ENCODE results near the gene MAST4.

Gene MAST4

GRCh38 chr5:67202828-67203227 lies 606.6 kb downstream of the MAST4 start:
- Histone ChIP-seq H3K27me3 (ENCODE audit: control insufficient read depth, insufficient read depth, low read length) (no peaks in the 10 kb centered on the region), H3K9me3 (ENCODE audit: control insufficient read depth, insufficient read depth, low read depth, low read length) (peaks cover 5% of the 10 kb centered on the region; the same call in 1 of the 2 replicates)

GRCh38 chr5:67203701-67204074 lies 607.5 kb downstream of the MAST4 start:
- Histone ChIP-seq H3K36me3 (ENCODE audit: control insufficient read depth, insufficient read depth, low read length) (no peaks in the 10 kb centered on the region), H3K4me3 (ENCODE audit: low read depth, low read length) (no peak overlapping the region), H3K27ac (ENCODE audit: low read depth, low read length) (no peak overlapping the region), H3K27me3 (ENCODE audit: control insufficient read depth, insufficient read depth, low read length) (no peaks in the 10 kb centered on the region), H3K9me3 (ENCODE audit: control insufficient read depth, insufficient read depth, low read depth, low read length) (peaks cover 5% of the 10 kb centered on the region; the same call in 1 of the 2 replicates), H3K4me1 (ENCODE audit: control insufficient read depth, insufficient read depth, low read length) (no peaks in the 10 kb centered on the region; the same call in 1 of the 2 replicates), H3K9ac (ENCODE audit: low read length) (no peak overlapping the region)

More at GRCh38 chr5:67202828-67203227, 606.6 kb downstream of the MAST4 start:
- H3K36me3 ChIP-seq (ENCODE audit: control insufficient read depth, insufficient read depth, low read length), result no peaks in the 10 kb centered on the region
- no peak overlapping the region for H3K9ac ChIP-seq (ENCODE audit: low read length)
- no peaks in the 10 kb centered on the region; the same call in 1 of the 2 replicates for H3K4me1 ChIP-seq (ENCODE audit: control insufficient read depth, insufficient read depth, low read length)
- no peak overlapping the region for H3K4me3 ChIP-seq (ENCODE audit: low read depth, low read length)
- no peak overlapping the region for H3K27ac ChIP-seq (ENCODE audit: low read depth, low read length)

- Histone ChIP-seq H3K27ac (ENCODE audit: low read depth, low read length) (no peak overlapping the region), H3K27me3 (ENCODE audit: control insufficient read depth, insufficient read depth, low read length) (no peaks in the 10 kb centered on the region), H3K9me3 (ENCODE audit: control insufficient read depth, insufficient read depth, low read depth, low read length) (peaks cover 5% of the 10 kb centered on the region; the same call in 1 of the 2 replicates), H3K9ac (ENCODE audit: low read length) (no peak overlapping the region), H3K4me1 (ENCODE audit: control insufficient read depth, insufficient read depth, low read length) (no peaks in the 10 kb centered on the region; the same call in 1 of the 2 replicates), H3K36me3 (ENCODE audit: control insufficient read depth, insufficient read depth, low read length) (no peaks in the 10 kb centered on the region), H3K4me3 (ENCODE audit: low read depth, low read length) (no peak overlapping the region)
These were observed 608.6 kb downstream of the MAST4 start for GRCh38 chr5:67204821-67205220.

- no peak overlapping the region for H3K9ac ChIP-seq (ENCODE audit: low read length)
- no peak overlapping the region for H3K4me3 ChIP-seq (ENCODE audit: low read depth, low read length)
- H3K9me3 ChIP-seq (ENCODE audit: control insufficient read depth, insufficient read depth, low read depth, low read length), result peaks cover 1% of the 10 kb centered on the region; the same call in 1 of the 2 replicates
- no peaks in the 10 kb centered on the region for H3K36me3 ChIP-seq (ENCODE audit: control insufficient read depth, insufficient read depth, low read length)
- H3K27me3 ChIP-seq (ENCODE audit: control insufficient read depth, insufficient read depth, low read length), result no peaks in the 10 kb centered on the region
- H3K4me1 ChIP-seq (ENCODE audit: control insufficient read depth, insufficient read depth, low read length), result no peaks in the 10 kb centered on the region; the same call in 1 of the 2 replicates
- H3K27ac ChIP-seq (ENCODE audit: low read depth, low read length), result no peak overlapping the region
These were observed 609.8 kb downstream of the MAST4 start for GRCh38 chr5:67205981-67206380.

- Histone ChIP-seq H3K9me3 (ENCODE audit: control insufficient read depth, insufficient read depth, low read depth, low read length) (no peaks in the 10 kb centered on the region), H3K36me3 (ENCODE audit: control insufficient read depth, insufficient read depth, low read length) (no peaks in the 10 kb centered on the region), H3K9ac (ENCODE audit: low read length) (no peak overlapping the region), H3K27me3 (ENCODE audit: control insufficient read depth, insufficient read depth, low read length) (no peaks in the 10 kb centered on the region), H3K4me3 (ENCODE audit: low read depth, low read length) (no peak overlapping the region), H3K27ac (ENCODE audit: low read depth, low read length) (no peak overlapping the region), H3K4me1 (ENCODE audit: control insufficient read depth, insufficient read depth, low read length) (no peaks in the 10 kb centered on the region; the same call in 1 of the 2 replicates)
These were observed 610.3 kb downstream of the MAST4 start for GRCh38 chr5:67206461-67206860.

GRCh38 chr5:67206929-67207328 lies 610.7 kb downstream of the MAST4 start:
- H3K4me3 ChIP-seq (ENCODE audit: low read depth, low read length), result no peak overlapping the region
- no peaks in the 10 kb centered on the region for H3K27me3 ChIP-seq (ENCODE audit: control insufficient read depth, insufficient read depth, low read length)
- no peak overlapping the region for H3K9ac ChIP-seq (ENCODE audit: low read length)
- H3K27ac ChIP-seq (ENCODE audit: low read depth, low read length), result no peak overlapping the region
- H3K4me1 ChIP-seq (ENCODE audit: control insufficient read depth, insufficient read depth, low read length), result no peaks in the 10 kb centered on the region; the same call in 1 of the 2 replicates
- H3K36me3 ChIP-seq (ENCODE audit: control insufficient read depth, insufficient read depth, low read length), result no peaks in the 10 kb centered on the region
- no peaks in the 10 kb centered on the region for H3K9me3 ChIP-seq (ENCODE audit: control insufficient read depth, insufficient read depth, low read depth, low read length)

GRCh38 chr5:67208403-67208802 lies 612.2 kb downstream of the MAST4 start:
- H3K27ac ChIP-seq (ENCODE audit: low read depth, low read length), result no peak overlapping the region

GRCh38 chr5:67209141-67209771 lies 613.1 kb downstream of the MAST4 start:
- H3K4me3 ChIP-seq (ENCODE audit: low read depth, low read length), result no peak overlapping the region
- H3K4me1 ChIP-seq (ENCODE audit: control insufficient read depth, insufficient read depth, low read length), result no peaks in the 10 kb centered on the region; the same call in 1 of the 2 replicates
- no peak overlapping the region for H3K9ac ChIP-seq (ENCODE audit: low read length)
- H3K27ac ChIP-seq (ENCODE audit: low read depth, low read length), result no peak overlapping the region
- H3K27me3 ChIP-seq (ENCODE audit: control insufficient read depth, insufficient read depth, low read length), result no peaks in the 10 kb centered on the region
- H3K36me3 ChIP-seq (ENCODE audit: control insufficient read depth, insufficient read depth, low read length), result no peaks in the 10 kb centered on the region
- H3K9me3 ChIP-seq (ENCODE audit: control insufficient read depth, insufficient read depth, low read depth, low read length), result no peaks in the 10 kb centered on the region

More at GRCh38 chr5:67208403-67208802, 612.2 kb downstream of the MAST4 start:
- no peak overlapping the region for H3K4me3 ChIP-seq (ENCODE audit: low read depth, low read length)
- no peaks in the 10 kb centered on the region for H3K9me3 ChIP-seq (ENCODE audit: control insufficient read depth, insufficient read depth, low read depth, low read length)
- no peak overlapping the region for H3K9ac ChIP-seq (ENCODE audit: low read length)
- H3K27me3 ChIP-seq (ENCODE audit: control insufficient read depth, insufficient read depth, low read length), result no peaks in the 10 kb centered on the region
- no peaks in the 10 kb centered on the region for H3K36me3 ChIP-seq (ENCODE audit: control insufficient read depth, insufficient read depth, low read length)
- H3K4me1 ChIP-seq (ENCODE audit: control insufficient read depth, insufficient read depth, low read length), result no peaks in the 10 kb centered on the region; the same call in 1 of the 2 replicates

- Histone ChIP-seq H3K9me3 (ENCODE audit: control insufficient read depth, insufficient read depth, low read depth, low read length) (no peaks in the 10 kb centered on the region), H3K27ac (ENCODE audit: low read depth, low read length) (no peak overlapping the region), H3K27me3 (ENCODE audit: control insufficient read depth, insufficient read depth, low read length) (no peaks in the 10 kb centered on the region), H3K9ac (ENCODE audit: low read length) (no peak overlapping the region), H3K4me3 (ENCODE audit: low read depth, low read length) (no peak overlapping the region), H3K4me1 (ENCODE audit: control insufficient read depth, insufficient read depth, low read length) (peaks cover 5% of the 10 kb centered on the region; the same call in 1 of the 2 replicates), H3K36me3 (ENCODE audit: control insufficient read depth, insufficient read depth, low read length) (no peaks in the 10 kb centered on the region)
These were observed 615.7 kb downstream of the MAST4 start for GRCh38 chr5:67211926-67212325.

- Histone ChIP-seq H3K9ac (ENCODE audit: low read length) (no peak overlapping the region), H3K27me3 (ENCODE audit: control insufficient read depth, insufficient read depth, low read length) (no peaks in the 10 kb centered on the region), H3K9me3 (ENCODE audit: control insufficient read depth, insufficient read depth, low read depth, low read length) (no peaks in the 10 kb centered on the region), H3K4me3 (ENCODE audit: low read depth, low read length) (no peak overlapping the region), H3K36me3 (ENCODE audit: control insufficient read depth, insufficient read depth, low read length) (no peaks in the 10 kb centered on the region), H3K27ac (ENCODE audit: low read depth, low read length) (no peak overlapping the region), H3K4me1 (ENCODE audit: control insufficient read depth, insufficient read depth, low read length) (peaks cover 5% of the 10 kb centered on the region; the same call in 1 of the 2 replicates)
These were observed 617.8 kb downstream of the MAST4 start for GRCh38 chr5:67214036-67214435.

GRCh38 chr5:67214707-67215447 lies 618.7 kb downstream of the MAST4 start:
- peaks cover 5% of the 10 kb centered on the region; the same call in 1 of the 2 replicates for H3K4me1 ChIP-seq (ENCODE audit: control insufficient read depth, insufficient read depth, low read length)
- no peaks in the 10 kb centered on the region for H3K27me3 ChIP-seq (ENCODE audit: control insufficient read depth, insufficient read depth, low read length)
- H3K27ac ChIP-seq (ENCODE audit: low read depth, low read length), result no peak overlapping the region
- no peaks in the 10 kb centered on the region for H3K36me3 ChIP-seq (ENCODE audit: control insufficient read depth, insufficient read depth, low read length)
- H3K4me3 ChIP-seq (ENCODE audit: low read depth, low read length), result no peak overlapping the region
- H3K9ac ChIP-seq (ENCODE audit: low read length), result no peak overlapping the region
- H3K9me3 ChIP-seq (ENCODE audit: control insufficient read depth, insufficient read depth, low read depth, low read length), result no peaks in the 10 kb centered on the region

All from HUES6 (cell line).